Myocyte (in vitro differentiated cells): ENCODE data around the gene CDKN2B. TPM values are rescaled to one million over a fixed set of nuclear protein-coding genes. Genes with fewer than 3 reads are reported as not detected.

Source experiments
- DNase-seq: peaks from one replicate; pipeline ENCODE4 v3.0.0-alpha.2; 2012; ENCODE audit warnings: low read depth
- total RNA-seq: library from RNA; depleted of rRNA; stranded (reverse); fragments of >200 nt; gene quantifications from 2 replicates; pipeline ENCODE4 v1.2.3, GENCODE V29; 2014

CDKN2B gene
- total RNA-seq, 1 donor from 2014 or later, result 81.1 TPM

DNA sequence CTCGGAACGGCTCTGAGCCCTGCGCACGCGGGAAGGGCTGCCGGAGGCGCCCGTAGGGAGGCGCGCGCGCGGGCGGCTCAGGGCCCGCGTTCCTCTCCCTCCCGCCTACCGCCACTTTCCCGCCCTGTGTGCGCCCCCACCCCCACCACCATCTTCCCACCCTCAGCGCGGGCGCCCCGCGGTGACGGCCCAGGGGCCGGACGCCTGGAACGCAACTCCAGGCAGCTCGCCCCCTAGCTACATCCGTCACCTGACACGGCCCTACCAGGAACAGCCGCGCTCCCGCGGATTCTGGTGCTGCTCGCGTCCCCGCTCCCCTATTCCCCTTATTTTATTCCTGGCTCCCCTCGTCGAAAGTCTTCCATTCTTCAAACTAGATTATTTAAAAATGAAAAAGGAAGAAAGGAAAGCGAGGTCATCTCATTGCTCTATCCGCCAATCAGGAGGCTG is 14.5 kb downstream of the CDKN2B start, which contains the start of gene CDKN2B-AS1:
Gene CDKN2B-AS1, plus strand, starts transcription at position 236 of the 450 bp plus-strand sequence.
- peak; percentile 84 for DNase-seq

DNA sequence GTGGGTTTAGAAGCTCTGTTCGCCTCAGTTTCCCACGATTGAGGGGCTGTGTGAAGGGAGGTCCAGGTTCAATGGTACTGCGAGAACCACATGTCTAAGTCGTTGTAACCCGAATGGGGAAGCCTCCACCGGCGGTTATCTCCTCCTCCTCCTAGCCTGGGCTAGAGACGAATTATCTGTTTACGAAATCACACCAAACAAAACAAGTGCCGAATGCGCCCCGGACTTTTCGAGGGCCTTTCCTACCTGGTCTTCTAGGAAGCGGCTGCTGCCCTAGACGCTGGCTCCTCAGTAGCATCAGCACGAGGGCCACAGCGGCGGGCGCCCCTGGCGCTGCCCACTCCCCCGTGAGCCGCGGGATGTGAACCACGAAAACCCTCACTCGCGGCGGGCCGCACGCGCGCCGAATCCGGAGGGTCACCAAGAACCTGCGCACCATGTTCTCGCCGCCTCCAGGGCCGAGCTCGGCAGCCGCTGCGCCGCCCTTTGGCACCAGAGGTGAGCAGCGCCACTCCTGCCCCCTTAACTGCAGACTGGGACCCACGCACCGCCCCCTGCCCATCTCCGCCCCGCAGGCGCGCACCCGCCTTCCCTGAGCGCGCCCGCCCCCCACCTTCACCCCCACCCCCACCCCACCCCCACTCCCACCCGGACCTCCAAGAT is 15.1 kb downstream of the CDKN2B start, which contains the start of gene CDKN2A:
Gene CDKN2A, minus strand, starts transcription at position 500 of the 663 bp plus-strand sequence.
- DNase-seq, result no peak

DNA sequence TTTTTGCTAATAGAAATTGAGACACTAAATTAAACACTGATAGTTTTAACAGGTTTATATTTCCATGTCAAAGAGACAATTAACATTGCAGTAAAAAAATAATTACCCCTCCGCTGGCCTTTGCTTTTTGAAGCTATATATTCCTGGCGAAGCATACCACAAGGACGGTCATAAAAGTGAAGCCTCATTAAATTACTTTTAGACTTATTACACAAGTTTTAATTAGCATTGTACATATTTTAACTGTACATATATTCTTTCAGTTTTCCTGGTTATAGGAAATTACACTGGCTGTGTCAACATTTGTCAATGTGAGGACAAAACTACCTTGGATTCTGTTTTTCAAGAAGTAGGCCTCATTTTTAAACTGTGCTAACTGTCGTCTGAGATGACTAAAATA is 16.1 kb downstream of the CDKN2B start:
- no peak for DNase-seq

DNA sequence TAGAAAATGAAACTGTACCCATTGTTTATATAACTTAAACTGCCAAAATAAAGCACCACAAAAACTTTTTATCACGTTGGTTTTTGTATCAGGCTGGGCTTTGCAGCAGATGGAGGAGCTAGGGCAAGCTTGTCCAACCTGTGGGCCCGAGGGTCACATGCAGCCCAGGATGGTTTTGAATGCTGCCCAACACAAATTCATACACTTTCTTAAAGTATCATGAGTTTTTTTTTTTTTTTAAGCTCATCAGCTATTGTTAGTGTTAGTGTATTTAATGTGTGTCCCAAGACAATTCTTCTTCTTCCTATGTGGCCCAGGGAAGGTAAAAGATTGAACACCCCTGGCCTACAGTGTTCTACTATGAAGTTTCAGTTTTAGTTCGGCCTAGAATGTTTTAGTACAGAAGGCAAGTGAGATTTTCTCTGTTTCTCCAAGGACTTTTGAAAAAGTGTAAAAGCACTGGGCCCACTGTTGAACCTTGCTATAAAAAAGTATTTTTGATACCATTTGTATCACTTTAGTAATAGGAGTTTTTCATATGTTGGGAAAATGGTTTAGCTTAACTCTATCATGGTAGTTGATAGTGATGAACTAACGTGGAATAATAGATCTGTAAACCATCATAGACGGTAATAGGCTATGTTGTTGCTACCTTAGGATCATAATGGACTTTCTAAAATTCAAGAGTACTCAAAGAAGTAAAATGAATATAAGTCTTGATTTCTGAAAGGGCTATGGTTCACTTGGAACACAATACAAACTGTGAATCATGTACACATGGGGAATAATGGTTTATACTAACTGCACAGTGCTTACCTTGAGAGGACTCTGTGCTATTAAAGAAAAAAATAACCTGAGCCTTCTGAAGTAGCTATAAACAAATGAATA is 17.8 kb downstream of the CDKN2B start:
- no peak for DNase-seq

DNA sequence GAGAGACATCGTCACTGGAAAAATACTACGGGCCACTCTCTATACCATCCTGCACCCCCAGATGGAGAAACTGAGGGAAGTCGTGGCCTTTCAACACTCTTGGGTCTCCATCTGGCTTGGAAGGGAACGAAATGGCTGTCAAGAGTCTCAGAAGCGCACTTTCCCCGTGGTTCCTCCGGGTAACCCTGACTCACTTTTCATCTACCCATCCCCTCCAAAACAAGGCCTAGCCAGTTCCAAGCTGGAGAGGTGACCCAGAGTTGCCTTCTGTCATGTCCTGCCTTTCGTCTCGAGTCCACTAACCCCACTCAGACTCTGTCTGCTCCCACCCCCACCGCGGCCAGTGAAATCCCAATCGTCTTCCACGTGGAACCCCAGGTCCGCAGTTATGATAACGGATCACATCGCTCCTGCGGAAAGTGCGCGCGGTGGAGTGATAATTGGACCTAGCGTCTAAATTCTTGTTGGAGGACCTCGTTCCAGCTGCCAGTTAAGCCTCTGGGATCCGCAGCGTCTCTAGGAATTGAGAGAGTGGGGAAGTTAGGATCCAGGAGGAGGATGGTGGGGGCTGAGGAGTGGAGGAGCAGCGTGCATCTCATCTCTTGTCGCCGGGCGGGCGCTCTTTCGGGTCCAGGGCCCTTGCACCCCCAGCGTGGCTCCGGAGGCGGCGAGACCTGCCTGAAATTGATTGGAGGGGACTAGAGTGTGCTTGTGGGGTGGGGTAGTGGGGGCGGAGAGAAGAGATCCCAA is 19.5 kb downstream of the CDKN2B start:
- no peak for DNase-seq

DNA sequence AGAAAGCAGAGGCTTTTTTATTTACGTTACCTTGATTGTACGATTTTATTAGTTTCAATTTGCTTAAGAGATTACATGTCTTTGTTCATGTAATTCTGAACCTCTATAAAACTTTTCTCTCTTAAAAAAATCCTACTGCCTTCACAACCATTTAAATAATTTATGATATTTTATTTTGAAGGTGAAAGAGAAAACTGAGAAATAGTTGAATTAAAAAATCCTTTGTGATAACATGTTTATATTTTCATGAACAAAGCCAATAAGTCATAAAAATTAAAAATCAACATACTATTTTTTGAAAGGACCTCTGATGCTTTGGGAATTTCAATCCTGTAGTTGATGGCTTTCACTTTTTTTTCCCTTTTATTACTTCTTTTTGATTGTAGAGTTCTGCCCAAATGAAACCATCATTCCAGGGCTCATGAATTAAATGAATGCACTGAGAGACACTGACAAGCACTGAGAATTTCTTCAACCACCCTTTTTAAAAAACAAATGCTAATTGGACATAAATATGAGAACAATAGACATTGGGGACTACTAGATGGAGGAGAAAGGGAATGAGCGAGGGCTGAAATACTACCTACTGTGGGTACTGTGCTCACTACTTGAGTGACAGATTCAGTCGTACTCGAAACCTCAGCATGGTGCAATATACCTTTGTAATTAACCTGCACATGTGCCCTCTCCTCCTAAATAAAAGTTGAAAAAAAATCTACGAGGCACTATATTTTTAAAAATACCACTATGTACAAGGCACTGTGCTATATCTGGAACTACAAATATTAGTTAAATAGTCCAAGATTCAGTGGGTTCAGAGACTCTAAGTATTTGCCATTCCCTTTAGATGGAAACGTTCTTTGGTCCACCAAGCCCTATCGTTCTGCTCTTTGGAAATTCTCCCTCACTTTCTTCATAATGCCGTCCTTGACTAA is 20.8 kb downstream of the CDKN2B start:
- no peak for DNase-seq

DNA sequence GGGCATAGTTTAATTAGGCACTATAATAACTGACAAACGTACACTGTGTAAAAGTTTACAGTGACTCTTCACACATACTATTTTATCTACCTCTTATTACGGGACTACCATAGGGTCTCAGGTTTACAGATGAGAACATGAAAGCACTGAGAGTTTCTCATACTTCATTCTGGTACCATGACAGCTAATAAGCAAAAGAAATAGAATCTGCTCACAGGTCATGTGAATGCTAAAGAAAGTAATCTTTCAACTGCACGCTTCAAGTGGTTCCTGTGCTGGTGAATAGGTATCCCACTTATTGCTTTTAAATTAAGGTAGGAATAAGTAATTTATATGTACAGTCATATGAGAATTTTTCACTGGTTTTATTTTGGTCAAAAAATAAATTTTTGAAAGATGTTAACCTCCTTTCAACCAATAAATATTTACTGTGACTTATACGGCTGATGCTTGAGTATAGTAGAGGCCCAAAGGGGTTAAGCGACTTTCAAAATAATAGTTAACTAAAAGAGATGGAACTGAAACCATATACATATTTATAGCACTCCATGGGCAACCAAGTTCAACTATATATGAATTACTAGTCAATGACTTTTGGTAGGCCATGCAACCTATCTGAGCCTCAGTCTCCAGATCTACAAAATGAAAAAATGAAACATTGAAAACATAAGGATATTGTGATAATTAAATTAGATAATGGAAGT is 23.0 kb downstream of the CDKN2B start:
- no peak for DNase-seq

DNA sequence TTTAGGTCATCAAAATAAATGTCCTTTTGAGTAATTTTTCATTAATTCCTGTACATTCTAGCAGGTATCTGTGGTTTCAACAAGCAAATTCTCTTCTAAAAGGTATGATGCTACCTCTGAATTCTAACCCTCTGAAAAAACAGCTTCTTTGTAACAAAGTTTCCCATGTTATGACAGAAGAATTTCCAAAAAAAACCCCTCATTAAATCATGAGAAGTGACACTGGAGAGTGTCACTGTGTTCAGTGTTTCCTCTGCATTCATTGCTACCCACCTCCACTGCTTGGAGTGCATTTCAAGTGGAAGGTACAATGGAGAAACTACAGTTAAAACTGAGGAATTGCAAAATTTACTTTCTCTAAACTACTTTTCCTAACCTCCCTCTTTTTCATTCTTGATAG is 25.0 kb downstream of the CDKN2B start:
- DNase-seq, result no peak

DNA sequence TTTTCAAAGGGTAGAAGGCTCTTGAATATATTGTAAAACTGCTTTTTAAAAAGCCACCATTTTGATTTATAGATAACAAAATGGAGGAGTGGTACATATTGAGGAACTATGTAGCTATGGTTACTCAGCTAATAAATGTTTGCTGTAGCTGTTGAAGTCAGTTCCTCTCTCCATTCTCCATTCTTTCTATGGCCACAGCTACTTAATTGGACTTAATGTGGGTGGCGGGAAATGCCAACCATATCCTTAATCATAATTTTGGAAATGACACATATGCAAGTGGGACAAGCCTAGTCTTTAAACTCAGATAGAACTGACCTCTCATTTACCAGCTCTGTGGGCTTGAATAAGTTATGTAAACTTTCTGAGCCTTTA is 25.6 kb downstream of the CDKN2B start:
- DNase-seq, result no peak

DNA sequence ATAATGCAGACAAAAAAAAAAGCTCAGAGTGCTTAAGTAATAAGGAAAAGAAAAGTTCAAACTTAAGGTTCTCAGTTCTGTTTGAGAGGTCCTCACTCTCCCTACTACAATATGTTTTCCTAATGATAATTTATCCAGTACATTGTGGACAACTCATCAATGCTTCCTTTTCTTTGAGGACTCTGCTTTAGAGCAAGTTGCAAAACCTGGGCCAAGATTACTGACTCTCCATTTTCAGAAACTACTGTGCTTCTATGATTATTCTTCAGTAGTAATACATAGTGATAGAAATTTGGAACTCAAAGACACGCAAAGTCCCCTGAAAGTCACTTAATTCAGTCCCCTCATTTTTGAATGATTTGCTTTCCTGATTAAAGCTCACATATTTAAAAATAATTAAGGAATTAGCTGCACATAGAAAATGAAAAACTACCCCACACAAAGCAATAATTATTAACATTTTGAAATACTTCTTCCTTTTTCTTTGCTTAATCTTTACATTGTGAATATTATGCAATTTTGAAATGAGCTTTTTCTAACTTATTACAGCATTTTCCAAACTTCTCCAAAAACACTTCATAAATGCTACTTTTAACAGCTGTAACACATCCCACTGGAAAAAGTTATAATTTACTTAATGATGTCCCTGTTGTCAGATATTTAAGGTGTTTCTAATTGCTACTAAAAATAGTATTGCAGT is 26.1 kb downstream of the CDKN2B start:
- DNase-seq, result no peak

DNA sequence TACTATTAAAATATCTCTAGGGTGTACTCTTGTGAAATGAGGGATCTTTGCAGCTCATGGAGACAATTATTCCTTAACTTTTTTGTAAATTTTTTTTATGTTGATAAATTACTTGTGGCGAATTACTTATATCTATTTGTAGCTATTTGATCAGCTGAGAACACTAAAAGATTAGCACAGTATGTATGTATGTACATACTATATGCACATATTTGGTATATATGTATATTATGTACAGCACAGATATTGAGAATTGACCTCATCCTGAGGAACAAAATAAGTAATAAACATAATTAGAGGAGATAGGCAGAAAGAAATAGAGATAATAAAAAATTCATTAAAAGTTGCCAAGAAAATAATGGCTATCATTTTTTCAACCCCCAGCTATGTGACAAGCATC is 26.7 kb downstream of the CDKN2B start:
- DNase-seq, result no peak

DNA sequence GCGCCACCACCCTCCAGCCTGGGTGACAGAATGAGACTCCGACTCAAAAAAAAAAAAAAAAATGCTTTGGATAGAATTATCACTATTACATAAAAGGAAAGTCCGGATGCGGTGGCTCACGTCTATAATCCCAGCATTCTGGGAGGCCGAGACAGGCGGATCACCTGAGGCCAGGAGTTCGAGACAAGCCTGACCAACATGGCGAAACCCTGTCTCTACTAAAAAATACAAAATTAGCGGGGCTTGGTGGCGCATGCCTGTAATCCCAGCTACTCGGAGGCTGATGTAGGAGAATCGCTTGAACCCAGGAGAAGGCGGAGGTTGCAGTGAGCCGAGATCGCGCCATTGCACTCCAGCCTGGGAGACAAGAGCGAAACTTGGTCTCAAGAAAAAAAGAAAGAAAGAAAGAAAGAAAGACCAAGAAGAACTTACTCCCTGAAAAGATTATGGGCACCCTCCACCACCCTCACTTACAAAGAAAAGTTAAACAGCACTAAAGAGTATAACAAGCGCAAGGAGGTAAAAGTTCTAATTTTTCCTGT is 32.7 kb downstream of the CDKN2B start:
- DNase-seq, result no peak

DNA sequence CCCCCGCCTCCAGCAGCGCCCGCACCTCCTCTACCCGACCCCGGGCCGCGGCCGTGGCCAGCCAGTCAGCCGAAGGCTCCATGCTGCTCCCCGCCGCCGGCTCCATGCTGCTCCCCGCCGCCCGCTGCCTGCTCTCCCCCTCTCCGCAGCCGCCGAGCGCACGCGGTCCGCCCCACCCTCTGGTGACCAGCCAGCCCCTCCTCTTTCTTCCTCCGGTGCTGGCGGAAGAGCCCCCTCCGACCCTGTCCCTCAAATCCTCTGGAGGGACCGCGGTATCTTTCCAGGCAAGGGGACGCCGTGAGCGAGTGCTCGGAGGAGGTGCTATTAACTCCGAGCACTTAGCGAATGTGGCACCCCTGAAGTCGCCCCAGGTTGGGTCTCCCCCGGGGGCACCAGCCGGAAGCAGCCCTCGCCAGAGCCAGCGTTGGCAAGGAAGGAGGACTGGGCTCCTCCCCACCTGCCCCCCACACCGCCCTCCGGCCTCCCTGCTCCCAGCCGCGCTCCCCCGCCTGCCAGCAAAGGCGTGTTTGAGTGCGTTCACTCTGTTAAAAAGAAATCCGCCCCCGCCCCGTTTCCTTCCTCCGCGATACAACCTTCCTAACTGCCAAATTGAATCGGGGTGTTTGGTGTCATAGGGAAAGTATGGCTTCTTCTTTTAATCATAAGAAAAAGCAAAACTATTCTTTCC is 34.2 kb downstream of the CDKN2B start:
- DNase-seq, result peak; percentile 92

DNA sequence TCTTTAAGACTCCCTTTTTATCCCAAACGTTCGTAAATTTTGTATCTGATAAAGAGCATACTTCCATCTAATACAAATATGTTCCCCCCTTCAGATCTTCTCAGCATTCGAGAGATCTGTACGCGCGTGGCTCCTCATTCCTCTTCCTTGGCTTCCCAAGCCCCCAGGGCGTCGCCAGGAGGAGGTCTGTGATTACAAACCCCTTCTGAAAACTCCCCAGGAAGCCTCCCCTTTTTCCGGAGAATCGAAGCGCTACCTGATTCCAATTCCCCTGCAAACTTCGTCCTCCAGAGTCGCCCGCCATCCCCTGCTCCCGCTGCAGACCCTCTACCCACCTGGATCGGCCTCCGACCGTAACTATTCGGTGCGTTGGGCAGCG is 34.8 kb downstream of the CDKN2B start:
- DNase-seq, result peak; percentile 51

DNA sequence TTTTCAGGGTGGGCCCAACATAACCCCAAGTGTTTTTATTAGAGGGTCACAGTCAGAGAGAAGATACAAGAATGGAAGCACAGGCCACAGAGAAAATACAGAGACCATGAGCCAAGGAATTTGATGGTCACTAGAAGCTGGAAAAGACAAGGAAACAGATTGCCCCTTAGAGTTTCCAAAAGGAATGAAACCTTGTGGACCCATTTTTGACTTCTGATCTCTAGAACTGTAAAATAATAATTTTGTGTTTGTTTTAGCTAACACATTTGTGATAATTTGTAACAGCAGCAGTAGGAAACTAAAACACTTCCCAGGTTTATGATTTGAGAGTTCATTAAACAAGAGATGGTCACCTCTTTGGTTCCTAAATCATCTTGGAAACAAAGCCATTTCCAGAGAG is 36.7 kb downstream of the CDKN2B start:
- peak; percentile 31 for DNase-seq

DNA sequence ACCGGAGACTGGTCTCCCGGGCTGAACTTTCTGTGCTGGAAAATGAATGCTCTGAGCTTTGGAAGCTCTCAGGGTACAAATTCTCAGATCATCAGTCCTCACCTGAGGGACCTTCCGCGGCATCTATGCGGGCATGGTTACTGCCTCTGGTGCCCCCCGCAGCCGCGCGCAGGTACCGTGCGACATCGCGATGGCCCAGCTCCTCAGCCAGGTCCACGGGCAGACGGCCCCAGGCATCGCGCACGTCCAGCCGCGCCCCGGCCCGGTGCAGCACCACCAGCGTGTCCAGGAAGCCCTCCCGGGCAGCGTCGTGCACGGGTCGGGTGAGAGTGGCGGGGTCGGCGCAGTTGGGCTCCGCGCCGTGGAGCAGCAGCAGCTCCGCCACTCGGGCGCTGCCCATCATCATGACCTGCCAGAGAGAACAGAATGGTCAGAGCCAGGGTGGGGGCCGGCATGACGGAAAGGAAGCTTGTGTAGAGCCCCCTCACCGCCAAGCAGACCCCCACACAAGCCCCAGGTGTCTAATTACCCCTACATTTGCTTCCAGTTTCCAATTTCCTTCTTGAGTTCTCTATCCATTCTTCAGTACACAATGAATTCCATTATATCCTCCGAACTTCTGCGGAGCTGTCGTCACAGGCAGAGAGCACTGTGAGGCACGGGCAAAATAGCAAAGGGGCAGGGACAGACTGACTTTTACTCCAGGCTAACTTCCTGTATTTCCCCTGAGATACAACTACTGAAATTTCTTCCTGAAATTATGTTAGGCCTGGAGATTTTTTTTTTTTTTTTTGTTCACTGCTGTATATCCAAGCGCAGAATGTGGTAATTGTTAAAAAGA is 38.1 kb downstream of the CDKN2B start:
- no peak for DNase-seq

DNA sequence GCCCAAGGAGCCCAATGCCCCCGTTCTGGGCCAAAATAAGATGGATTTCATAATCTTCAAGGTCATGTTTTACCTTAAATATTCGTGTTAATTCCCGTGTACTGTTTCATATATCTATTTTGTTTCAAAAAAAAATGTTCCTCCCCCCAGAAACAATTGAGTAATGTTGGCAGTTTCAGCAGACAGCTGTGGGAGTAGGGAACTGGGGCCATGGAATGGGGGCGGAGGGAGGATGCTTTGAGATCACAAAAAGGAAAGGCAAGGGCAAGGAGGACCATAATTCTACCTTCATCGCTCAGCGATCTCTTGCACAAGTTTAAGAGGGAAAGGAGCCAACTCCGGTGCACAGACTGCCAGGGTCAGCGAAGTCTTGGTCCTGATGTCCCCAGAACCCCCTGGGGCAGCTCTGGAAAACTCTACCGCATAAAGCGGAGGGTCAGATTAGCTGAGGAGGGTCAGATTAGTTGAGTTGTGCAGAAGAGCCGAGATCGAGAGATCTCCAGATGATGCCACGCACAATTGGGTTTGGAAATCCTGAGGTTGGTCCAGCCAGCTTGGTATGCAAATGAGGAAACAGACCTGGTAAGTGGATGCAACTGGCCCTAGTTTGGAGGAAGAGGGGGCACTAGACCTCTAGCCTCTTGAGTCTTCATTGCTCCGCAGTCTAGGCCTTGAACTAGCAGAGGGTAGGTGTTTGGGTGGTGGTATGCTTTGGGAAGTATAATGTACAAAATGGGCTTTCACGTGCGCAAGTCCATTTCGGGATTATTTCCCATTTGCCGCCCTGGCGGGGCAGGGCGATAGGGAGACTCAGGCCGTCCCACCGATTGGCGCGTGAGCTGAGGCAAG is 38.9 kb downstream of the CDKN2B start:
- no peak for DNase-seq
